ENCODE data around the gene MYO1D.

Gene MYO1D

DNA sequence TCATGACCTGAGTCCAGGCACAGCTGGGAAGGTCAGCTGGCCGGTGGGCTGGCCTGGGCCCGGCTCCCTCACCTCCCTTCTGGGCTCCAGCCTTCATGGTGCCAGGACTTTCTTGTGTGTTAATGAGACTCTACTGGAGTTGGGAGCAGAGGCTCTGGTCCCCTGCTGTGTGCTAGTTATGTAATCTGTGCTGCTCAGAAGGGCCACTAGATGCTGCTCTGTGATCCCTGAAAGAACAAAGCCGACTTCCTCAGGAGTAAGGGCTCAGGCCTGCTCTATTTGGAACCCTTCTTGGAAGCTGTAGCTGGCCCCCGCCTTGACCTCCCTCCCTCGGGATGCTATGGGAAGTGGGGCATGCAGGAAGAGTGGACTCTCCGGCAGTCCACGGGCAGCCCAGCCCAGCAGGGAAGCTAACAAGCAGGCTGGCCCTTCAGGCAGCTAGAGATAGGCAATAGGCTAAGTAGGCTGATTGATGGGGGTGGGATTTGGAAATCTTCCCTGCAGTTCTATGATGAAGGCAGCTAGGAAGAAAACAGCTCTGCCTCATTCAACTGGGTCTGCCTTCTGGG, 393.4 kb downstream of the MYO1D start:
- TF ChIP-seq, protein P1, sequence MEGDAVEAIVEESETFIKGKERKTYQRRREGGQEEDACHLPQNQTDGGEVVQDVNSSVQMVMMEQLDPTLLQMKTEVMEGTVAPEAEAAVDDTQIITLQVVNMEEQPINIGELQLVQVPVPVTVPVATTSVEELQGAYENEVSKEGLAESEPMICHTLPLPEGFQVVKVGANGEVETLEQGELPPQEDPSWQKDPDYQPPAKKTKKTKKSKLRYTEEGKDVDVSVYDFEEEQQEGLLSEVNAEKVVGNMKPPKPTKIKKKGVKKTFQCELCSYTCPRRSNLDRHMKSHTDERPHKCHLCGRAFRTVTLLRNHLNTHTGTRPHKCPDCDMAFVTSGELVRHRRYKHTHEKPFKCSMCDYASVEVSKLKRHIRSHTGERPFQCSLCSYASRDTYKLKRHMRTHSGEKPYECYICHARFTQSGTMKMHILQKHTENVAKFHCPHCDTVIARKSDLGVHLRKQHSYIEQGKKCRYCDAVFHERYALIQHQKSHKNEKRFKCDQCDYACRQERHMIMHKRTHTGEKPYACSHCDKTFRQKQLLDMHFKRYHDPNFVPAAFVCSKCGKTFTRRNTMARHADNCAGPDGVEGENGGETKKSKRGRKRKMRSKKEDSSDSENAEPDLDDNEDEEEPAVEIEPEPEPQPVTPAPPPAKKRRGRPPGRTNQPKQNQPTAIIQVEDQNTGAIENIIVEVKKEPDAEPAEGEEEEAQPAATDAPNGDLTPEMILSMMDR (IDR thresholded peaks at IDR 0.05; ENCODE audit: control insufficient read depth, extremely low read depth, insufficient read depth), result peak; percentile 95
- no peak overlapping the region for H3K4me3 ChIP-seq (ENCODE audit: low read depth, low read length)
- DNase-seq (ENCODE audit: low read depth), result peak; percentile 64

DNA sequence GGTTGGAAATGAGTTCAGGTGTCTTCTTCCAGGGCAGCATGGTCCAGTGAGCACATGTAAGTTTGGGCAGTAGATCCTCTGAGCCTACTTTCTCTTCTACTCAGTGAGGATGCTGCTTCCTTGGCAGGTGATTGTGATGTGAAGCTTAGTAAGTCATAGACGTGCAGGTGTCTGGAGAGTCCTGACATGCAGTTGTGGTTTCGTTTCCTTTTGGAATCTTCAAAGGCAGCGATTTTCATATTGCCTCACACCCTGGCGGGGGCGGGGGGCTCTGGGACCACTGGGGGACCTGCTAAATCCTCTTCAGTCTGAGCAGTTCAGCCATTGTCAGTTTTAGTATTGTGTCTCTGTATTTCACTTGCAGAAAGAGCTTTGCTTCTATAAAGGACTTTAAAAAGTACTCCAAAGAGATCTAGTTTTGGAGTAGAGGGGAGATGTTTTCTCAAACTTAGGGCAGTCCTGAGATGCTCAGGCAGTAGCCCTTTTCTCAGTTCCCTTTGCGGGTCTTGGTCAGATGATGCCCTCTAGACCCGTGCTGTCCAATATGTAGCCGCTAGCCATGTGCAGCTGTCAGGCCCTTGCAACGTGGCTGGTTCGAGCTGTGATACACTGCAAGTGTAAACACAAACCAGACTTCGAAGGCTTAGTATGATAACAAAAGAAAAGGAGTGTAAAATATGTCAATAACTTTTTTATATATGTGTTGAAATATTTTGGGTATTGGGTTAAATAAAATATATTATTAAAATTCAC, 394.2 kb downstream of the MYO1D start:
- TF ChIP-seq, protein P1 (IDR thresholded peaks at IDR 0.05; ENCODE audit: control insufficient read depth, extremely low read depth, insufficient read depth), result no peak
- no peak overlapping the region for H3K4me3 ChIP-seq (ENCODE audit: low read depth, low read length)
- DNase-seq (ENCODE audit: low read depth), result no peak

DNA sequence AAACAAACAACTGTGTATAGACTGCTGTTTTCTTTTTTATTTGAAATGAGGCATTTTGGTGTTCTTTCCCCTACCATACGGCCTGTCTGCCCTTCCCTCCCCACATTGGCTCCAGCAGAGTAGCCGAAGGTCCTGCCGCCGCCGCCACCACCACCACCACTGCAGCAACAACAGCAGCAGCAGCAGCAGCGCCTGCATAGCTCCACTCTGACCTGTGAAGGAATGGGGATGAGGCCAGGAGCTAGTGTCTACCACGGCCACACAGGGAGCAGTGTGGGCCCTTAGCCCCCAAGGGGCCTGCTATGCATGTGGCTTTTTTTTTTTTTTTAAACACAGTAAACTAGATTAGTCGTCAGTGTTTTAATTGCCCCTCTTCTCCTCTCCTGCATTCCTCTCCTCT, 395.7 kb downstream of the MYO1D start:
- no peak for DNase-seq (ENCODE audit: low read depth)
- H3K4me3 ChIP-seq (ENCODE audit: low read depth, low read length), result no peak overlapping the region
- TF ChIP-seq, protein P1 (IDR thresholded peaks at IDR 0.05; ENCODE audit: control insufficient read depth, extremely low read depth, insufficient read depth), result no peak

DNA sequence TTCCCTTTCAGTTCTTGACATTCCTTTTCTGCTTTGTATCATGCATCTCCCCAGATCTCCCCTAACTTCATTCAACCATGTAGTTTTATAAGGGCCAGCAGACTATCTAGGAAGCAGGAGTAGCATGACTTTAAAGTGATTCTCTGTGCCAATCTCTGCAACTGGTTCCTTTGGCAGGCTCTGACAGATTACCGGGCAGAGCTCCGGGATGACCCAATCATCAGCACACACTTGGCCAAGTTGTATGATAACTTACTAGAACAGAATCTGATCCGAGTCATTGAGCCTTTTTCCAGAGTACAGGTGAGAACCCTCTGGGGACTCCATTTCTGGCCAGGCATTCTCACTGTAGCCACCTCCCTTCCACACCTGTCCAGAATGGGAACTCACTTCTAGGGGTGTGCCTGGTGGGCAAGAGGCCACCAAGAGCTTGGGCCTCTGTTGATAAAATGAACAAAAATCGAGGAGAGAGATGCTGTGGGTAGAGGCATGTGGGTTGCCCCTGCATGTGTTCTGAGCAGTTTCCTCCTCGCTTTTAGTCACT, 397.8 kb downstream of the MYO1D start:
- H3K4me3 ChIP-seq (ENCODE audit: low read depth, low read length), result no peak overlapping the region
- TF ChIP-seq, protein P1 (IDR thresholded peaks at IDR 0.05; ENCODE audit: control insufficient read depth, extremely low read depth, insufficient read depth), result no peak
- DNase-seq (ENCODE audit: low read depth), result no peak

DNA sequence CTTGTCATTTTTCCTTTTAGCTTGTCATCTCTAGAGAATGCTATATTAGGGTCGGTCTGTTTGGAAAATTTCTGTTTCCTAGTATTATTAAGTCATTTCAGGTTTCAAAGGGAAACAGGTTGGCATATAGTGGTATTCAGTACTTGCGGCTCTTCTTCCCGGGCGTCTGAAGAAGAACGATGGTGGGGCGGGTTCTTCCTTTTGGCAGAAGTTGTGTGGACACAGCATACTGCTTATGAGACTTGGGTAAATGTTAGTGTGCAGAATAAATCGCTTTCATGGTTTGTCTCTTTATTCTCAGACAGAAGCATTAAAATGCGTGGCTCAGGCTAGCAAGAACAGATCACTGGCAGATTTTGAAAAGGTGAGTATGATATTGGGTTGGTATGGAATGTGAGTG, 399.7 kb downstream of the MYO1D start:
- no peak for DNase-seq (ENCODE audit: low read depth)
- no peak overlapping the region for H3K4me3 ChIP-seq (ENCODE audit: low read depth, low read length)
- TF ChIP-seq, protein P1 (IDR thresholded peaks at IDR 0.05; ENCODE audit: control insufficient read depth, extremely low read depth, insufficient read depth), result no peak

DNA sequence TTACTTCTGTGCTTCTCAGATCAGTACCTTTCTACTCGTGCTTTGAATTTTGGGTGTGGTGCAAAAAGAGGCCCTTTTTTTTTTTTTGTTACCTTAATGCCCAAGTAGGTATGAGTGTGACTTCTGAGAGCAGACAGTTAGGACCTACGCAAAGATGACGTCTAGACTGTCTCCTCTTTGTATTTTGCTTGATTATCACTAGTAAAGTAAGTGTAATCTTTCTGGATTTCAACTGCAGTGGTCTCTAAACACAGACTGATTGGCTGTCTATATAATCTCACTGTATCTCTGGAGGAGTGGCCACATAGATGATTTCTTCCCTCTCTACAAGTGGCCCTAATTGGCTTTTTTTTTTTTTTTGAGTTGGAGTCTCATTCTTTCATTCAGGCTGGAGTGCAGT, 401.7 kb downstream of the MYO1D start:
- TF ChIP-seq, protein P1 (IDR thresholded peaks at IDR 0.05; ENCODE audit: control insufficient read depth, extremely low read depth, insufficient read depth), result no peak
- no peak for DNase-seq (ENCODE audit: low read depth)
- no peak overlapping the region for H3K4me3 ChIP-seq (ENCODE audit: low read depth, low read length)
